ENCODE results near the gene SPIB. TPM values are rescaled to one million over a fixed set of nuclear protein-coding genes. Genes with fewer than 3 reads are reported as not detected.

SPIB gene
- total and polyA plus RNA-seq, 4 donors, result 0.09 to 5.0 (median 0.36) TPM

GRCh38 chr19:50459067-50459456 lies 40.3 kb downstream of the SPIB start:
- Histone ChIP-seq H3K27me3 (ENCODE audit: control insufficient read depth in 4 of 4, insufficient read depth in 4 of 4, low read length in 3 of 4) (peaks cover 0 to 2% (median 0%) of the 10 kb centered on the region in 4 donors), H3K36me3 (ENCODE audit: control insufficient read depth in 4 of 4, insufficient read depth in 3 of 4, low read depth in 1 of 4, low read length in 3 of 4) (no peaks in the 10 kb centered on the region), H3K4me1 (ENCODE audit: control insufficient read depth in 4 of 4, insufficient read depth in 4 of 4, low read length in 3 of 4) (no peaks in the 10 kb centered on the region), H3K9ac (ENCODE audit: low read depth in 1 of 2, low read length in 2 of 2) (no peak overlapping the region), H3K9me3 (ENCODE audit: control insufficient read depth in 4 of 4, low read length in 3 of 4) (no peaks in the 10 kb centered on the region), H3K27ac (ENCODE audit: low read depth in 1 of 2, low read length in 2 of 2) (no peak overlapping the region), H3K4me3 (ENCODE audit: low read depth in 1 of 3, low read length in 3 of 3) (no peak overlapping the region)
- 50% methylated on average over 32 of the region's 32 CpGs for WGBS
- TF ChIP-seq HNF4A (conservative IDR thresholded peaks at IDR 0.05) (no peak), ZBTB33 (IDR thresholded peaks at IDR 0.05) (no peak), NR2F2 (IDR thresholded peaks at IDR 0.05) (no peak), TAF1 (conservative IDR thresholded peaks at IDR 0.05) (no peak), RXRA (IDR thresholded peaks at IDR 0.05) (no peak), HNF4G (IDR thresholded peaks at IDR 0.05) (no peak), MAX (IDR thresholded peaks at IDR 0.05) (no peak), YY1 (IDR thresholded peaks at IDR 0.05) (no peak), FOXA2 (IDR thresholded peaks at IDR 0.05) (no peak), SP1 (IDR thresholded peaks at IDR 0.05) (no peak), REST (IDR thresholded peaks at IDR 0.05) (no peak), EGR1 (IDR thresholded peaks at IDR 0.05; ENCODE audit: low read depth in 2 of 2) (no peak), FOXA1 (IDR thresholded peaks at IDR 0.05) (no peak), GABPA (IDR thresholded peaks at IDR 0.05 in 1 of 2, conservative IDR thresholded peaks at IDR 0.05 in 1 of 2) (no peak), ATF3 (IDR thresholded peaks at IDR 0.05) (no peak), JUND (IDR thresholded peaks at IDR 0.05) (no peak), RAD21 (IDR thresholded peaks at IDR 0.05) (no peak), CTCF (IDR thresholded peaks at IDR 0.05; ENCODE audit: low read depth, low read length, missing input control) (no peak)
- DNase-seq (ENCODE audit: low spot score), result no peak

Data from liver (tissue), 9 donors.